KMS-11 (cell line): ENCODE measurements around the gene RERE.
"Not testable (repeated sequence)": the region's sequence is repeated elsewhere in the genome, so short reads cannot be mapped to it uniquely, and the experiment has no call there.

Source experiments
- H2AFZ ChIP-seq: fragments of 200-600 bp; sonication (generic); 2 replicates; pipeline ENCODE4 v1.6.1; 2016; ENCODE audit warnings: antibody characterized with exemption, mixed run types, low read depth
- H3K27ac ChIP-seq: fragments of 200-600 bp; sonication (generic); 2 replicates; pipeline ENCODE4 v1.6.1; 2016; ENCODE audit warnings: mild to moderate bottlenecking, mixed run types
- H3K27me3 ChIP-seq: fragments of 200-600 bp; sonication (generic); 2 replicates; pipeline ENCODE4 v1.6.1; 2017; ENCODE audit warnings: mild to moderate bottlenecking, low read depth, mixed run types, moderate library complexity; ENCODE audit not compliant: insufficient read depth
- H3K36me3 ChIP-seq: fragments of 200-600 bp; sonication (generic); 2 replicates; pipeline ENCODE4 v1.6.1; 2017; ENCODE audit warnings: mild to moderate bottlenecking, mixed run types; ENCODE audit not compliant: insufficient read depth
- H3K4me1 ChIP-seq: fragments of 200-600 bp; sonication (generic); 2 replicates; pipeline ENCODE4 v1.6.1; 2016; ENCODE audit warnings: mild to moderate bottlenecking, low read depth, mixed run types; ENCODE audit not compliant: poor library complexity, severe bottlenecking
- H3K4me2 ChIP-seq: fragments of 200-600 bp; sonication (generic); 2 replicates; pipeline ENCODE4 v1.7.0; 2016; ENCODE audit warnings: mild to moderate bottlenecking, mixed run types
- H3K4me3 ChIP-seq: fragments of 200-600 bp; sonication (generic); IDR thresholded peaks from 2 replicates; pipeline ENCODE4 v1.6.1; 2017; ENCODE audit warnings: low read depth, low read length, mixed read lengths; ENCODE audit not compliant: insufficient read depth
- H3K79me2 ChIP-seq: fragments of 200-600 bp; sonication (generic); 2 replicates; pipeline ENCODE4 v1.6.1; 2016; ENCODE audit warnings: low read depth, mixed run types; ENCODE audit not compliant: insufficient read depth
- H3K9ac ChIP-seq: fragments of 200-600 bp; sonication (generic); 2 replicates; pipeline ENCODE4 v1.6.1; 2016; ENCODE audit warnings: mild to moderate bottlenecking, mixed run types
- H4K20me1 ChIP-seq: fragments of 200-600 bp; sonication (generic); 2 replicates; pipeline ENCODE4 v1.6.1; 2016; ENCODE audit warnings: mild to moderate bottlenecking, mixed run types; ENCODE audit not compliant: insufficient read depth
- TF ChIP-seq, protein P1 (sequence below): fragments of 200-600 bp; sonication (generic); conservative IDR thresholded peaks from 2 replicates; pipeline ENCODE4 v1.6.1; 2017; ENCODE audit warnings: low read depth, mild to moderate bottlenecking, antibody characterized with exemption, low read length, moderate library complexity, mixed read lengths

RERE gene

GRCh38 chr1:8701794-8702471 lies 115.5 kb downstream of the RERE start:
- Histone ChIP-seq H3K27ac (peak overlapping the region; percentile 61), H3K9ac (peak overlapping the region; percentile 83), H2AFZ (peak overlapping the region; percentile 1), H3K36me3 (no peaks in the 10 kb centered on the region), H3K27me3 (no peaks in the 10 kb centered on the region), H3K4me2 (peak overlapping the region; percentile 75), H3K79me2 (peaks cover 49% of the 10 kb centered on the region), H4K20me1 (no peaks in the 10 kb centered on the region), H3K4me3 (no peak overlapping the region), H3K4me1 (peaks cover 60% of the 10 kb centered on the region)
- TF ChIP-seq, protein P1, sequence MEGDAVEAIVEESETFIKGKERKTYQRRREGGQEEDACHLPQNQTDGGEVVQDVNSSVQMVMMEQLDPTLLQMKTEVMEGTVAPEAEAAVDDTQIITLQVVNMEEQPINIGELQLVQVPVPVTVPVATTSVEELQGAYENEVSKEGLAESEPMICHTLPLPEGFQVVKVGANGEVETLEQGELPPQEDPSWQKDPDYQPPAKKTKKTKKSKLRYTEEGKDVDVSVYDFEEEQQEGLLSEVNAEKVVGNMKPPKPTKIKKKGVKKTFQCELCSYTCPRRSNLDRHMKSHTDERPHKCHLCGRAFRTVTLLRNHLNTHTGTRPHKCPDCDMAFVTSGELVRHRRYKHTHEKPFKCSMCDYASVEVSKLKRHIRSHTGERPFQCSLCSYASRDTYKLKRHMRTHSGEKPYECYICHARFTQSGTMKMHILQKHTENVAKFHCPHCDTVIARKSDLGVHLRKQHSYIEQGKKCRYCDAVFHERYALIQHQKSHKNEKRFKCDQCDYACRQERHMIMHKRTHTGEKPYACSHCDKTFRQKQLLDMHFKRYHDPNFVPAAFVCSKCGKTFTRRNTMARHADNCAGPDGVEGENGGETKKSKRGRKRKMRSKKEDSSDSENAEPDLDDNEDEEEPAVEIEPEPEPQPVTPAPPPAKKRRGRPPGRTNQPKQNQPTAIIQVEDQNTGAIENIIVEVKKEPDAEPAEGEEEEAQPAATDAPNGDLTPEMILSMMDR: no peak; the same call in 1 of the 2 replicates

DNA sequence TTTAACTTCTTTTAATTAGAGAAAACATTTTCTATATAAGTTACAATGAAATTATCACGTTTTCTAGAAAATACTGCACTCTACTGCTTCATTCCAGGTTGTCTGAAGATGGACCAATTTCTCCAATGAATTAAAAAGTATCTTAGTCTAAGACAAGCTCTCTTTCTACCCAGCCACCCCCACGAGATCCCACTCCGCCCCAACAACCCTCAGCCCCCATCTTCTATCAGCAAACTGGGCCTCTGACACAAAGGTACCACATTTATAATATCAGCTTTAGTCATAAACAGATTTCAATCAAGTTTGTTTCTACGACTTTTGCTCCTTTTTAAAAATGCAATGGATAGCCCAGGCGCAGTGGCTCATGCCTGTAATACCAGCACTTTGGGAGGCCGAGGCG lies 117.8 kb downstream of the RERE start:
- H4K20me1 ChIP-seq: no peaks in the 10 kb centered on the region
- no peaks in the 10 kb centered on the region for H3K27me3 ChIP-seq
- H2AFZ ChIP-seq: no peak overlapping the region
- no peak overlapping the region for H3K9ac ChIP-seq
- H3K79me2 ChIP-seq: peaks cover 72% of the 10 kb centered on the region
- H3K4me3 ChIP-seq: peak overlapping the region; percentile 4
- peak overlapping the region; percentile 75 for H3K4me2 ChIP-seq
- H3K27ac ChIP-seq: no peak overlapping the region
- TF ChIP-seq, protein P1: no peak
- no peaks in the 10 kb centered on the region for H3K36me3 ChIP-seq
- H3K4me1 ChIP-seq: peaks cover 49% of the 10 kb centered on the region

DNA sequence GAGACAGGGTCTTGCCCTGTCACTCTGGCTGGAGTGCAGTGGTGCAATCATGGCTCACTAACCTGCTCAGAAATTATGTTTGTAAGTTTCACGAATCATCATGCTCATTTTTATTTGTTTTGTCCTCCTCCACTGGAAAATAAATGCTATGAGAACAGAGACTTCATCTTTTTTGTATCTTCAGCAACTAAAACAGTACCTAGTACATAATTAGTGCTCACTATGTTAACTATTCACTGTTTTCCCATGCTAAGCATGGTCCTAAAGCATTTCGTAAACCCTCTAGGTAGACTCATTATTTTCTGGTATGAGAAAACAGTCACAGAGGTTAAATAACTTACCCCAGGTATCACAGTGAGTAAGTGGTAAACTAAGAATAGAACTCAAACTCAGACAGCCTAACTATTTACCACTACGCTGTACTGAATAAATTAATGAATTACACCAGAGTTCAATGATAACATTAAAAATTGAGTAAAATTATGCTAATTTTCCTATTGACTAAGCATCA lies 118.4 kb downstream of the RERE start:
- no peak overlapping the region for H3K9ac ChIP-seq
- no peak overlapping the region for H3K4me2 ChIP-seq
- H3K27ac ChIP-seq: no peak overlapping the region
- peaks cover 79% of the 10 kb centered on the region for H3K79me2 ChIP-seq
- no peaks in the 10 kb centered on the region for H3K36me3 ChIP-seq
- no peaks in the 10 kb centered on the region for H4K20me1 ChIP-seq
- no peaks in the 10 kb centered on the region for H3K27me3 ChIP-seq
- peak overlapping the region; percentile 3 for H3K4me3 ChIP-seq
- H2AFZ ChIP-seq: no peak overlapping the region
- H3K4me1 ChIP-seq: peaks cover 42% of the 10 kb centered on the region
- TF ChIP-seq, protein P1: no peak

DNA sequence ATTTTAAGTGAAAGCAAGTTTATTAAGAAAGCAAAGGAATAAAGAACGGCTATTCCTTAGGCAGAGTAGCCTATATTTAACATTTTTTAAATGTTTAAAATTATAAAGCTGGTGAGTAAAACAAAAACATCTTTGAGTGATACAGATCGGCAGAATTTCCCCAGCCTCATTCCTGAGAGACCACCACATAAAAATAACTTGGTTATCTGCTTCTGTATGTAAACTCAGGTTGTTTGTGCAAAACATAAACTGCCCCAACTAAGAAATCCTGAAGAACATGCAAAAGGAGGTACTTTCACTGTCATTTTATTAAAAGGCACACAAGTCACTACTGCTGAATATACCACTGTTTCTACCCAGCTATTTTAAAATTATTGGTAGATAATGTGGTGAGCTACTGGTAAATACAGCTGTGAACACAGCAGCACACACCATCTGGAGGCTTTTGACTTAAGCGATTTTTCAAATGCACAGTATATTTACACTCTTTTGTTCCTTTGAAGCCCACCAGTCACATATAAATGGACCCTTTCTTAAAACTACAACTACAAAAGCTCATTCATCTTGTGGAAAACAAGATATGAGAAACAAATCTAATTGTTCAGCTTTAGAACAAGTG lies 119.3 kb downstream of the RERE start:
- Histone ChIP-seq H3K79me2 (peaks cover 88% of the 10 kb centered on the region), H4K20me1 (no peaks in the 10 kb centered on the region), H3K4me3 (no peak overlapping the region), H3K4me2 (peak overlapping the region; percentile 37; the same call in 1 of the 2 replicates), H3K27me3 (no peaks in the 10 kb centered on the region), H2AFZ (no peak overlapping the region), H3K27ac (no peak overlapping the region), H3K4me1 (peaks cover 36% of the 10 kb centered on the region), H3K36me3 (no peaks in the 10 kb centered on the region), H3K9ac (no peak overlapping the region)
- TF ChIP-seq, protein P1: no peak

DNA sequence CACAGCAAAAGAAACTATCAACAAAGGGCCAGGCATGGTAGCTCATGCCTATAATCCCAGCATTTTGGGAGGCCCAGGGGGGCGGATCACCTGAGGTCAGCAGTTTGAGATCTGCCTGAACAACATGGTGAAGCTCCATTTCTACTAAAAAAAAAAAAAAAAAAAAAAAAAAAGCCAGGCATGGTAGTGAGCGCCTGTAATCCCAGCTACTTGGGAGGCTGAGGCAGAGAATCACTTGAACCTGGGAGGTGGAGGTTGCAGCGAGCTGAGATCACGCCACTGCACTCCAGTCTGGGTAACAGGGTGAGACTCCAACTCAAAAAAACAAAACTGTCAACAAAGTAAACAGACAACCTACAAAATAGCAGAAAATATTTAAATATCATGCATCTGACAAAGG lies 122.0 kb downstream of the RERE start:
- not testable (repeated sequence) for H2AFZ ChIP-seq, H3K9ac ChIP-seq, H3K4me3 ChIP-seq, H3K27ac ChIP-seq, H3K4me2 ChIP-seq, H3K36me3 ChIP-seq, H4K20me1 ChIP-seq, H3K27me3 ChIP-seq
- Histone ChIP-seq H3K4me1 (peaks cover 31% of the 10 kb centered on the region), H3K79me2 (peaks cover 87% of the 10 kb centered on the region)
